ENCODE measurements around the gene AATK. TPM values are rescaled to one million over a fixed set of nuclear protein-coding genes. Genes with fewer than 3 reads are reported as not detected.

The AATK gene
- total and polyA plus RNA-seq, 9 of the 15 experiments (the other 6 are each of a cell fraction or from before 2014, with no cell fraction given) = 0.11 to 0.55 (median 0.38) TPM; not detected in 5

- CTCF ChIA-PET (ENCODE audit: low intra/inter-chr PET ratio) = no interaction called here
- no peak for TF ChIP-seq ZNF695 (CRISPR knock-in tag; IDR thresholded peaks at IDR 0.05)
- TF ChIP-seq NCOR1 (IDR thresholded peaks at IDR 0.05) = no peak
- no peak for TF ChIP-seq ETV1 (tag; conservative IDR thresholded peaks at IDR 0.05; ENCODE audit: low read depth)
- no peak for TF ChIP-seq STAT5A (IDR thresholded peaks at IDR 0.05; ENCODE audit: borderline replicate concordance, low read length)
- TF ChIP-seq MTA2 (IDR thresholded peaks at IDR 0.05; ENCODE audit: low read depth) = no peak
- TF ChIP-seq RAD21 (CRISPR knock-in tag; conservative IDR thresholded peaks at IDR 0.05 in 1 of 2, IDR thresholded peaks at IDR 0.05 in 1 of 2) = no peak
- TF ChIP-seq CXXC5 (CRISPR knock-in tag; IDR thresholded peaks at IDR 0.05) = no peak
- no peak for TF ChIP-seq NR2C2 (CRISPR knock-in tag; IDR thresholded peaks at IDR 0.05)
- TF ChIP-seq NR2C2 (tag; IDR thresholded peaks at IDR 0.05) = no peak
- TF ChIP-seq ADNP (tag; IDR thresholded peaks at IDR 0.05) = no peak
- TF ChIP-seq HMGXB4 (CRISPR knock-in tag; IDR thresholded peaks at IDR 0.05) = no peak
- TF ChIP-seq, protein P1, sequence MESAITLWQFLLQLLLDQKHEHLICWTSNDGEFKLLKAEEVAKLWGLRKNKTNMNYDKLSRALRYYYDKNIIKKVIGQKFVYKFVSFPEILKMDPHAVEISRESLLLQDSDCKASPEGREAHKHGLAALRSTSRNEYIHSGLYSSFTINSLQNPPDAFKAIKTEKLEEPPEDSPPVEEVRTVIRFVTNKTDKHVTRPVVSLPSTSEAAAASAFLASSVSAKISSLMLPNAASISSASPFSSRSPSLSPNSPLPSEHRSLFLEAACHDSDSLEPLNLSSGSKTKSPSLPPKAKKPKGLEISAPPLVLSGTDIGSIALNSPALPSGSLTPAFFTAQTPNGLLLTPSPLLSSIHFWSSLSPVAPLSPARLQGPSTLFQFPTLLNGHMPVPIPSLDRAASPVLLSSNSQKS (CRISPR knock-in tag; IDR thresholded peaks at IDR 0.05) = no peak
- TF ChIP-seq ILF3 (IDR thresholded peaks at IDR 0.05; ENCODE audit: borderline replicate concordance) = no peak
- TF ChIP-seq KAT8 (IDR thresholded peaks at IDR 0.05; ENCODE audit: low read depth) = no peak
- TF ChIP-seq, protein P2, sequence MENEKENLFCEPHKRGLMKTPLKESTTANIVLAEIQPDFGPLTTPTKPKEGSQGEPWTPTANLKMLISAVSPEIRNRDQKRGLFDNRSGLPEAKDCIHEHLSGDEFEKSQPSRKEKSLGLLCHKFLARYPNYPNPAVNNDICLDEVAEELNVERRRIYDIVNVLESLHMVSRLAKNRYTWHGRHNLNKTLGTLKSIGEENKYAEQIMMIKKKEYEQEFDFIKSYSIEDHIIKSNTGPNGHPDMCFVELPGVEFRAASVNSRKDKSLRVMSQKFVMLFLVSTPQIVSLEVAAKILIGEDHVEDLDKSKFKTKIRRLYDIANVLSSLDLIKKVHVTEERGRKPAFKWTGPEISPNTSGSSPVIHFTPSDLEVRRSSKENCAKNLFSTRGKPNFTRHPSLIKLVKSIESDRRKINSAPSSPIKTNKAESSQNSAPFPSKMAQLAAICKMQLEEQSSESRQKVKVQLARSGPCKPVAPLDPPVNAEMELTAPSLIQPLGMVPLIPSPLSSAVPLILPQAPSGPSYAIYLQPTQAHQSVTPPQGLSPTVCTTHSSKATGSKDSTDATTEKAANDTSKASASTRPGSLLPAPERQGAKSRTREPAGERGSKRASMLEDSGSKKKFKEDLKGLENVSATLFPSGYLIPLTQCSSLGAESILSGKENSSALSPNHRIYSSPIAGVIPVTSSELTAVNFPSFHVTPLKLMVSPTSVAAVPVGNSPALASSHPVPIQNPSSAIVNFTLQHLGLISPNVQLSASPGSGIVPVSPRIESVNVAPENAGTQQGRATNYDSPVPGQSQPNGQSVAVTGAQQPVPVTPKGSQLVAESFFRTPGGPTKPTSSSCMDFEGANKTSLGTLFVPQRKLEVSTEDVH (IDR thresholded peaks at IDR 0.05; ENCODE audit: low read depth, partially characterized antibody) = no peak
- TF ChIP-seq RHOXF2B (CRISPR knock-in tag; conservative IDR thresholded peaks at IDR 0.05) = no peak
- TF ChIP-seq BHLHE40 (IDR thresholded peaks at IDR 0.05; ENCODE audit: low read length) = no peak
These were observed 83.6 kb downstream of the AATK start for GRCh38 chr17:81082177-81083073.

More at GRCh38 chr17:81082177-81083073, 83.6 kb downstream of the AATK start:
- Histone ChIP-seq H3K4me3 (no peak overlapping the region), H4K20me1 (replicated peaks; ENCODE audit: control insufficient read depth, insufficient read depth, low read length) (peaks cover 5% of the 10 kb centered on the region; the same call in 1 of the 2 replicates), H3K9ac (ENCODE audit: insufficient read depth in 1 of 2, low read depth in 2 of 2, low read length in 2 of 2) (peak overlapping the region in 1 of 2 experiments; percentile 48; a peak in 2 of 4 replicates), H3K27me3 (ENCODE audit: control insufficient read depth in 2 of 2, insufficient read depth in 2 of 2, low read length in 2 of 2) (no peaks in the 10 kb centered on the region), H3K4me2 (ENCODE audit: insufficient read depth, low read length) (no peak overlapping the region), H3K79me2 (ENCODE audit: control insufficient read depth, insufficient read depth, low read length) (no peaks in the 10 kb centered on the region), H3K36me3 (ENCODE audit: control insufficient read depth, insufficient read depth, low read length) (peaks cover 45% of the 10 kb centered on the region; the same call in 1 of the 3 replicates), H3K4me1 (replicated peaks in 1 of 2; ENCODE audit: control insufficient read depth in 2 of 2, insufficient read depth in 2 of 2, low read length in 2 of 2) (peaks cover 0 to 55% of the 10 kb centered on the region in 2 experiments; a peak in 3 of 5 replicates), H3K9me1 (ENCODE audit: control insufficient read depth, insufficient read depth, low read length) (no peaks in the 10 kb centered on the region), H3K9me3 (replicated peaks; ENCODE audit: control insufficient read depth, insufficient read depth, low read depth, low read length) (no peaks in the 10 kb centered on the region), H2AFZ (ENCODE audit: low read depth, low read length) (no peak overlapping the region), H3K27ac (ENCODE audit: extremely low read depth, low read depth, low read length) (no peak overlapping the region)
- POLR2A ChIA-PET = interaction anchor here (0.5 kb wide), 2 partner anchors 35 to 46 kb away, joined by 3 to 7 read pairs; no protein-coding TSS in a partner anchor
- intact Hi-C loops (cut with micrococcal nuclease) (no loop called here), in situ Hi-C loops (cut with MboI) (no loop called here)
- WGBS (ENCODE audit: insufficient coverage, low coverage, missing lambda C conversion rate) = 90% methylated on average over 30 of the region's 33 CpGs
- no TSS peak for BruUV-seq (replicated peaks)
- DNase-seq (ENCODE audit: extremely low read depth in 1 of 4, low spot score in 3 of 4) = no peak
- no peak for FAIRE-seq
- no peak for ATAC-seq
